Ovary (tissue), 9 donors: ENCODE results near the gene TFF3. TPM values are rescaled to one million over a fixed set of nuclear protein-coding genes. Genes with fewer than 3 reads are reported as not detected.

ENCODE experiments used
- DNase-seq, 5 donors: peaks; one replicate each; pipeline ENCODE4 v3.0.0-alpha.2; 2019 to 2020
- H3K27ac ChIP-seq, 2 donors: fragments of 200-600 bp; one replicate each; pipeline versions ENCODE4 v1.5.1 to v1.8.0; 2019 to 2022
- H3K27me3 ChIP-seq: fragments of 200-600 bp; one replicate; pipeline ENCODE4 v1.8.0; 2022
- H3K36me3 ChIP-seq: fragments of 200-600 bp; sonication (generic); one replicate; pipeline ENCODE4 v1.5.1; 2019
- H3K4me1 ChIP-seq: one replicate; pipeline ENCODE4 v1.8.1; 2013; ENCODE audit warnings: mild to moderate bottlenecking, moderate library complexity; ENCODE audit not compliant: insufficient read depth
- H3K4me3 ChIP-seq: fragments of 200-600 bp; sonication (generic); one replicate; pipeline ENCODE4 v1.5.1; 2017
- H3K9me3 ChIP-seq, 2 donors: fragments of 200-600 bp in 1 of 2; sonication (generic) in 1 of 2; one replicate each; pipeline versions ENCODE4 v1.5.1 to v1.8.1; 2013 to 2019; ENCODE audit warnings: mild to moderate bottlenecking in 1 of 2, moderate library complexity in 1 of 2
- EP300 ChIP-seq: sonication (generic); formaldehyde crosslinking; IDR thresholded peaks from one replicate; pipeline ENCODE4 v1.6.1; 2017; ENCODE audit warnings: antibody characterized with exemption
- POLR2A ChIP-seq: fragments of 450-650 bp; IDR thresholded peaks from one replicate; pipeline ENCODE4 v1.6.1; 2017; ENCODE audit warnings: antibody characterized with exemption, mild to moderate bottlenecking, moderate library complexity
- WGBS, 3 donors: extraction: QIAGEN DNeasy Blood & Tissue Kit in 1 of 3; methylation state at CpG; one replicate each; pipeline versions ENCODE4 v1.1.5 to v1.1.7; 2013 to 2017; 5-methylcytosine and 5-hydroxymethylcytosine counted together
- intact Hi-C, 4 donors: fragments of 100-400 bp; cut with DNase I; formaldehyde crosslinking; loops; one replicate each; pipeline versions ENCODE4 v1.11.0 to v1.15.1; 2022 to 2023
- polyA plus RNA-seq, 2 donors: library from polyadenylated mRNA; stranded (reverse); fragments of 200-250 nt in 1 of 2; fragments of 350-450 nt in 1 of 2; fragmentation: Illumina TruSeq in 1 of 2; extraction: RNeasy Lipid Tissue Mini Kit (QIAGEN cat#74804) in 1 of 2; gene quantifications; one replicate each; pipeline ENCODE4 v1.2.3, GENCODE V29; 2013 to 2014
- total RNA-seq, 7 donors: library from RNA; depleted of rRNA in 2 of 7; stranded (reverse); fragments of >200 nt in 2 of 7; fragmentation: NEBNext Ultra II Directional in 3 of 7; extraction: Animal tissue kit (Norgen Biotek cat#: 25700) in 3 of 7; gene quantifications; one replicate each; pipeline versions ENCODE4 v1.1.0 to v1.2.4, GENCODE V29; 2016 to 2023
- TF ChIP-seq, protein P1 (sequence below), 3 donors: fragments of 450-650 bp in 2 of 3; fragments of 200-600 bp in 1 of 3; IDR thresholded peaks; one replicate each; pipeline versions ENCODE4 v1.5.1 to v1.8.0; 2016 to 2022; ENCODE audit warnings: antibody characterized with exemption in 3 of 3, mild to moderate bottlenecking in 1 of 3
- donor health status: DM: no; HTN: no; CAD: no; lungs with moderate emphysema.
- donor health status: DM: no; HTN: no; CAD: no.
- donor health status: Bipolar disorder and iron deficiency.
- donor health status: DM: yes; HTN: yes; CAD: no.
- donor health status: DM: no; HTN: no; CAD: no.
- donor health status: DM: yes; HTN: yes; CAD: no.

TFF3 gene
- total and polyA plus RNA-seq, 9 donors: 1.3 to 131 (median 11.0) TPM; not detected in 1

GRCh38 chr21:42269386-42269785, 45.8 kb downstream of the TFF3 start:
- no peak for DNase-seq
- Histone ChIP-seq H3K36me3 (no peaks in the 10 kb centered on the region), H3K27me3 (no peaks in the 10 kb centered on the region), H3K27ac (no peak overlapping the region), H3K9me3 (no peaks in the 10 kb centered on the region), H3K4me1 (no peaks in the 10 kb centered on the region), H3K4me3 (no peak overlapping the region)
- TF ChIP-seq POLR2A: no peak
- TF ChIP-seq, protein P1, sequence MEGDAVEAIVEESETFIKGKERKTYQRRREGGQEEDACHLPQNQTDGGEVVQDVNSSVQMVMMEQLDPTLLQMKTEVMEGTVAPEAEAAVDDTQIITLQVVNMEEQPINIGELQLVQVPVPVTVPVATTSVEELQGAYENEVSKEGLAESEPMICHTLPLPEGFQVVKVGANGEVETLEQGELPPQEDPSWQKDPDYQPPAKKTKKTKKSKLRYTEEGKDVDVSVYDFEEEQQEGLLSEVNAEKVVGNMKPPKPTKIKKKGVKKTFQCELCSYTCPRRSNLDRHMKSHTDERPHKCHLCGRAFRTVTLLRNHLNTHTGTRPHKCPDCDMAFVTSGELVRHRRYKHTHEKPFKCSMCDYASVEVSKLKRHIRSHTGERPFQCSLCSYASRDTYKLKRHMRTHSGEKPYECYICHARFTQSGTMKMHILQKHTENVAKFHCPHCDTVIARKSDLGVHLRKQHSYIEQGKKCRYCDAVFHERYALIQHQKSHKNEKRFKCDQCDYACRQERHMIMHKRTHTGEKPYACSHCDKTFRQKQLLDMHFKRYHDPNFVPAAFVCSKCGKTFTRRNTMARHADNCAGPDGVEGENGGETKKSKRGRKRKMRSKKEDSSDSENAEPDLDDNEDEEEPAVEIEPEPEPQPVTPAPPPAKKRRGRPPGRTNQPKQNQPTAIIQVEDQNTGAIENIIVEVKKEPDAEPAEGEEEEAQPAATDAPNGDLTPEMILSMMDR (IDR thresholded peaks at IDR 0.05): no peak
- no peak for TF ChIP-seq EP300
- 92% methylated on average over 10 of the region's 10 CpGs for WGBS, 3 donors
- intact Hi-C loops: loop anchor here in 2 of 4 donors (10.0 kb wide), 1 partner anchor 125 kb away; no protein-coding TSS in a partner anchor

DNA sequence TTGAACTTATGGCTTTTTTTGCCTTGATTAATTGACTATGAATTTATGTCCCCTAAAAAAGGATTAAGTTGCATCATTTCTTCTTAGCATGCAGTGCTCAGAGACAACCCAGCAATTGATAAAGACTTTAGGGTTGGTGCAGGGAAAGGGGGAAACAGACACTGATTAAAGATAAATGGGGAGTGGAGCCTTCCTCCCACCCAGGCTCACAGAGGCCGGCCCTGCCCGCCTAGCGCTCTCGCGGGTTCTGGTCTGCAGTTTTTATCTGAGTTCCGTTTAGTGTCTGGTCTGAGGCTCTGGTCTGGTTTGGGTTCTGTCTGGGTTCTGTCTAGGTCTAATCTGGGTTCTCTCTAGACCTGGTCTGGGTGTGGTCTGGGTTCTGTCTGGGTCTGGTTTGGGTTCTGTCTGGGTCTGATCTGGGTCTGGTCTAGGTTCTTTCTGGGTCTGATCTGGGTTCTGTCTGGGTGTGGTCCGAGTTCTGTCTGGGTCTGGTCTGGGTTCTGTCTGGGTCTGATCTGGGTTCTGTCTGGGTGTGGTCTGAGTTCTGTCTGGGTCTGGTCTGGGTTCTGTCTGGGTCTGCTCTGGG, 48.1 kb downstream of the TFF3 start:
- DNase-seq: no peak
- no peaks in the 10 kb centered on the region for H3K27me3 ChIP-seq
- H3K9me3 ChIP-seq: no peaks in the 10 kb centered on the region
- 67 to 89% (median 77%) methylated on average over 7 of the region's 7 CpGs for WGBS, 3 donors
- no peaks in the 10 kb centered on the region for H3K36me3 ChIP-seq
- no peak for TF ChIP-seq POLR2A
- TF ChIP-seq EP300: no peak
- TF ChIP-seq, protein P1 (IDR thresholded peaks at IDR 0.05): no peak
- H3K4me3 ChIP-seq: no peak overlapping the region
- no peak overlapping the region for H3K27ac ChIP-seq
- intact Hi-C loops: loop anchor here in 2 of 4 donors (10.0 kb wide), 1 partner anchor 122 kb away; no protein-coding TSS in a partner anchor
- H3K4me1 ChIP-seq: no peaks in the 10 kb centered on the region

- intact Hi-C loops: loop anchor here in 2 of 4 donors (10.0 kb wide), 1 partner anchor 121 kb away; no protein-coding TSS in a partner anchor
- TF ChIP-seq, protein P1 (IDR thresholded peaks at IDR 0.05): no peak
- Histone ChIP-seq H3K27me3 (no peaks in the 10 kb centered on the region), H3K27ac (no peak overlapping the region), H3K36me3 (no peaks in the 10 kb centered on the region), H3K4me1 (no peaks in the 10 kb centered on the region), H3K9me3 (no peaks in the 10 kb centered on the region), H3K4me3 (no peak overlapping the region)
- WGBS, 3 donors: 76 to 87% (median 82%) methylated on average over 12 of the region's 12 CpGs
- DNase-seq: no peak
These were observed 49.9 kb downstream of the TFF3 start for GRCh38 chr21:42265231-42265812.

DNA sequence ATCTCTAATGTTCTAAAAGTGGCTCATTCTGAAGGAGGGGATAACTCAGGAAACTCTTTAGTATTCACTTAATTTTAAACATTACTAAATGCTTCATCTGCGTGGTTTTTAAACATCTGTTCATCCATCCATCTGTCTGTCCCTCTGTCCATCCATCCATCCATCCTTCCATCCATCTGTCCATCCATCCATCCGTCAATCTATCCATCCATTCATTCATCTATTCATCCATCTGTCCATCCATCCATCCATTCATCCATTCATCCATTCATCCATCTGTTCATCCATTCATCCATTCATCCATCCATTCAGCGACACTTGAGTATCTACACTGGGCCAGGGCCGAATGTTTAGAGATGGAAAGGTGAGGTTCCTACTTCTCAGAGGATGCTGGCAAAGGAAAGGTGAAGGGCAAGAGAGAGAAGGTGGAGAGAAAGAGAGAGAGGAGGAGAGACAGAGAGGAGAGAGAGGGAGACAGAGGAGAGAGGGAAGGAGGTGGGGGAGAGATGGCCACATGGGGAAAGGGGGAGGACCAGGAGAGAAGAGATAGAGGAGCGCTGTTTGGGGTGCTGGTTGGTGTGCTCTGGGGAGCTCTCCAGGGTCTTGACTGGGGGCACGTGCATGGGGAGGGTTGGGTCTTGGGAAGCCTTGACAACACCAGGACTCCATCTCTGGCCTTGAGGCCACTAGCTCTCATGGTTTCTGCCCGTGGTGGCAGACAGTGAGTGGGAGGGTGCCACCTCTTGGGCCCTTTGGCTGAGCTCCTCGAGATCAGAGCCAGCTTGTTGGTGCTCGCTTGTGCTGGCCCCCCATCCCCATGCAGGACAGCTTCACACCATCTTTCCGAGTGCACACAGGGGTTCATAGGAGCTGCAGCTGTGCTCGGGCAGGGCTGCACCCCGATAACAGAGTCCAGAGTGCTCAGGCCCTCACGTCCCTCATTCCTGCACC, 50.7 kb downstream of the TFF3 start:
- H3K9me3 ChIP-seq: no peaks in the 10 kb centered on the region
- no peaks in the 10 kb centered on the region for H3K36me3 ChIP-seq
- intact Hi-C loops: loop anchor here in 3 of 4 donors (5.0 to 10.0 kb wide), 2 partner anchors 117 to 120 kb away; no protein-coding TSS in a partner anchor
- no peaks in the 10 kb centered on the region for H3K4me1 ChIP-seq
- TF ChIP-seq POLR2A (no peak), EP300 (no peak)
- TF ChIP-seq, protein P1 (IDR thresholded peaks at IDR 0.05): no peak
- no peak for DNase-seq
- 71 to 91% (median 84%) methylated on average over 13 of the region's 13 CpGs for WGBS, 3 donors
- no peak overlapping the region for H3K27ac ChIP-seq
- H3K27me3 ChIP-seq: no peaks in the 10 kb centered on the region
- H3K4me3 ChIP-seq: no peak overlapping the region
